Measurements from ENCODE around the gene FABP3. TPM values are rescaled to one million over a fixed set of nuclear protein-coding genes. Genes with fewer than 3 reads are reported as not detected.

FABP3 gene
- total RNA-seq, 4 donors from 2014 or later = 1.5 to 5.6 (median 3.3) TPM

DNA sequence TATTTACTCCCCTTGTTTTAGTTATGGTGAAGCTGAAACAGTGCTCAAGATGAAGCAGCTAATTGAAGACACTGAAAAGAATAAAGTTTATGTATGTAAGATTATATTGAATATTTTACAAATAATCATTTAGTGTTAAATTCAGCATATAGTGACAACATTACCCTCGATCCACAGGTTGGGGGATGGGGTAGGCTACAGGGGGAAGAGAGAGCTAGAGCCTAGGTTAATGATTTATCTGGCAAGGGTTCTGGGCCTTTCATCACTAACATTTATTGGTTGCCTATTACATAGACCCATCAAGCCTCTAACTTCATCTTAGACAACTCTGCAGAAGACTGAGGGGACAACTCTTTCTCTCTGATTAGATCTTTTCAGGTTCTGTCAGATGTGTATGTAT is 54.7 kb downstream of the FABP3 start:
- TF ChIP-seq POLR2AphosphoS5 (IDR thresholded peaks at IDR 0.05) (no peak), EP300 (IDR thresholded peaks at IDR 0.05) (no peak), POLR2A (IDR thresholded peaks at IDR 0.05) (no peak)
- TF ChIP-seq, protein P1, sequence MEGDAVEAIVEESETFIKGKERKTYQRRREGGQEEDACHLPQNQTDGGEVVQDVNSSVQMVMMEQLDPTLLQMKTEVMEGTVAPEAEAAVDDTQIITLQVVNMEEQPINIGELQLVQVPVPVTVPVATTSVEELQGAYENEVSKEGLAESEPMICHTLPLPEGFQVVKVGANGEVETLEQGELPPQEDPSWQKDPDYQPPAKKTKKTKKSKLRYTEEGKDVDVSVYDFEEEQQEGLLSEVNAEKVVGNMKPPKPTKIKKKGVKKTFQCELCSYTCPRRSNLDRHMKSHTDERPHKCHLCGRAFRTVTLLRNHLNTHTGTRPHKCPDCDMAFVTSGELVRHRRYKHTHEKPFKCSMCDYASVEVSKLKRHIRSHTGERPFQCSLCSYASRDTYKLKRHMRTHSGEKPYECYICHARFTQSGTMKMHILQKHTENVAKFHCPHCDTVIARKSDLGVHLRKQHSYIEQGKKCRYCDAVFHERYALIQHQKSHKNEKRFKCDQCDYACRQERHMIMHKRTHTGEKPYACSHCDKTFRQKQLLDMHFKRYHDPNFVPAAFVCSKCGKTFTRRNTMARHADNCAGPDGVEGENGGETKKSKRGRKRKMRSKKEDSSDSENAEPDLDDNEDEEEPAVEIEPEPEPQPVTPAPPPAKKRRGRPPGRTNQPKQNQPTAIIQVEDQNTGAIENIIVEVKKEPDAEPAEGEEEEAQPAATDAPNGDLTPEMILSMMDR (IDR thresholded peaks at IDR 0.05) = no peak
- H3K27me3 ChIP-seq = no peaks in the 10 kb centered on the region
- WGBS = 97% methylated on average over 1 of the region's 1 CpG
- no peaks in the 10 kb centered on the region for H3K4me1 ChIP-seq
- H3K4me3 ChIP-seq = no peak overlapping the region
- peaks cover 61% of the 10 kb centered on the region for H3K36me3 ChIP-seq
- H3K9me3 ChIP-seq = no peaks in the 10 kb centered on the region
- H3K27ac ChIP-seq = no peak overlapping the region
- no peak for DNase-seq (ENCODE audit: low spot score in 2 of 2)

DNA sequence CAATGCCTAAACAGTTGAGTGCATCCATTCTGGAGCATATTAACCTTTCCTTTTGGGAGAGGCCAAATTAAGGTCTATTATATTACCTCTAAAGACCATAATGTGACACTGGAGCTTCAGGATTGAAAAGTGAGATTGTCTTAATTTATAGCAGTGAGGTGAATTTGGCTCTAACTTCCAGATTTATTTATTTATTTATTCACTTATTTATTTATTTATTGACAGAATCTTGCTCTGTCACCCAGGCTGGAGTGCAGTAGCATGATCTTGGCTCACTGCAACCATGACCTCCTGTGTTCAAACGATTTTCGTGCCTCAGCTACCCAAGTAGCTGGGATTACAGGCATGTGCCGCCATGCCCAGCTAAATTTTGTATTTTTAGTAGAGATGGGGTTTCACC is 57.0 kb downstream of the FABP3 start:
- no peaks in the 10 kb centered on the region for H3K27me3 ChIP-seq
- H3K27ac ChIP-seq = no peak overlapping the region
- WGBS = 100% methylated on average over 3 of the region's 3 CpGs
- DNase-seq (ENCODE audit: low spot score in 2 of 2) = no peak
- H3K4me1 ChIP-seq = no peaks in the 10 kb centered on the region
- peaks cover 73% of the 10 kb centered on the region for H3K36me3 ChIP-seq
- no peaks in the 10 kb centered on the region for H3K9me3 ChIP-seq
- TF ChIP-seq EP300 (IDR thresholded peaks at IDR 0.05) (no peak), POLR2A (IDR thresholded peaks at IDR 0.05) (no peak), POLR2AphosphoS5 (IDR thresholded peaks at IDR 0.05) (no peak)
- TF ChIP-seq, protein P1 (IDR thresholded peaks at IDR 0.05) = no peak
- H3K4me3 ChIP-seq = no peak overlapping the region

Other genes with a start within 250 kb of the FABP3 start
- gene NKAIN1, start 133.2 kb downstream of the FABP3 start, total RNA-seq = 1 to 10 TPM in 3 of 4 donors, under 1 TPM in 1; 0.64 to 2.5 (median 1.5) TPM
- gene SNRNP40, start 76.3 kb downstream of the FABP3 start, total RNA-seq = 10 to 100 TPM; 39.3 to 70.3 (median 56.0) TPM
- gene ZCCHC17, start 76.0 kb downstream of the FABP3 start, total RNA-seq = 10 to 100 TPM; 17.9 to 26.3 (median 23.1) TPM
- gene SERINC2, start 40.1 kb upstream of the FABP3 start, total RNA-seq = 10 to 100 TPM; 52.9 to 95.6 (median 68.3) TPM
- 10 to 100 TPM; 40.1 to 78.5 (median 64.0) TPM for gene TINAGL1, start 203.4 kb upstream of the FABP3 start, total RNA-seq
- gene HCRTR1, start 244.6 kb upstream of the FABP3 start, total RNA-seq = not detected